HG02852 (cell line): ENCODE measurements around the gene DCLK2.

Source experiments
- ATAC-seq: cut with Tn5 transposase; IDR thresholded peaks from one replicate; pipeline ENCODE4 v1.9.1; 2021; ENCODE audit warnings: mild to moderate bottlenecking, moderate library complexity; ENCODE audit not compliant: unreplicated experiment

Gene DCLK2

GRCh38 chr4:150078041-150078578 is at the start of gene DCLK2:
DCLK2 (plus strand) TSS chr4:150078445; CDS start chr4:150079028, 583 bp downstream.
- peak; percentile 37 for ATAC-seq

GRCh38 chr4:150032541-150032940 is 45.7 kb upstream of the DCLK2 start:
- no peak for ATAC-seq

GRCh38 chr4:150033081-150033480 is 45.2 kb upstream of the DCLK2 start:
- ATAC-seq = no peak

- ATAC-seq = no peak
Measured at GRCh38 chr4:150033901-150034300, 44.3 kb upstream of the DCLK2 start.

- ATAC-seq = no peak
Measured at GRCh38 chr4:150037251-150037856, 40.9 kb upstream of the DCLK2 start.

GRCh38 chr4:150038335-150039076 is 39.7 kb upstream of the DCLK2 start:
- peak; percentile 95 for ATAC-seq

GRCh38 chr4:150039274-150040127 is 38.7 kb upstream of the DCLK2 start:
- no peak for ATAC-seq

- ATAC-seq = no peak
Measured at GRCh38 chr4:150044517-150044916, 33.7 kb upstream of the DCLK2 start.

GRCh38 chr4:150045410-150045809 is 32.8 kb upstream of the DCLK2 start:
- ATAC-seq = no peak

- ATAC-seq = no peak
Measured at GRCh38 chr4:150046728-150047217, 31.5 kb upstream of the DCLK2 start.

GRCh38 chr4:150047546-150047945 is 30.7 kb upstream of the DCLK2 start:
- no peak for ATAC-seq

- ATAC-seq = no peak
Measured at GRCh38 chr4:150049682-150050081, 28.6 kb upstream of the DCLK2 start.

GRCh38 chr4:150050566-150050965 is 27.7 kb upstream of the DCLK2 start:
- no peak for ATAC-seq

- ATAC-seq = no peak
Measured at GRCh38 chr4:150051111-150051510, 27.1 kb upstream of the DCLK2 start.

- ATAC-seq = no peak
Measured at GRCh38 chr4:150055467-150055866, 22.8 kb upstream of the DCLK2 start.

GRCh38 chr4:150056569-150056968 is 21.7 kb upstream of the DCLK2 start:
- ATAC-seq = no peak

GRCh38 chr4:150061086-150061776 is 17.0 kb upstream of the DCLK2 start:
- no peak for ATAC-seq

- no peak for ATAC-seq
Measured at GRCh38 chr4:150063128-150063527, 15.1 kb upstream of the DCLK2 start.

GRCh38 chr4:150065740-150066139 is 12.5 kb upstream of the DCLK2 start:
- ATAC-seq = no peak

GRCh38 chr4:150067859-150068258 is 10.4 kb upstream of the DCLK2 start:
- ATAC-seq = no peak
